NCI-H2227 (cell line): ENCODE measurements around the gene TAS2R20.
"Not testable (repeated sequence)": the region's sequence is repeated elsewhere in the genome, so short reads cannot be mapped to it uniquely, and the experiment has no call there.

Experiments
- DNase-seq: peaks from one replicate; lab custom pipeline; 2025; ENCODE audit not compliant: unreplicated experiment; lab: John Stamatoyannopoulos, UW

TAS2R20 gene, protein sequence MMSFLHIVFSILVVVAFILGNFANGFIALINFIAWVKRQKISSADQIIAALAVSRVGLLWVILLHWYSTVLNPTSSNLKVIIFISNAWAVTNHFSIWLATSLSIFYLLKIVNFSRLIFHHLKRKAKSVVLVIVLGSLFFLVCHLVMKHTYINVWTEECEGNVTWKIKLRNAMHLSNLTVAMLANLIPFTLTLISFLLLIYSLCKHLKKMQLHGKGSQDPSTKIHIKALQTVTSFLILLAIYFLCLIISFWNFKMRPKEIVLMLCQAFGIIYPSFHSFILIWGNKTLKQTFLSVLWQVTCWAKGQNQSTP

DNA sequence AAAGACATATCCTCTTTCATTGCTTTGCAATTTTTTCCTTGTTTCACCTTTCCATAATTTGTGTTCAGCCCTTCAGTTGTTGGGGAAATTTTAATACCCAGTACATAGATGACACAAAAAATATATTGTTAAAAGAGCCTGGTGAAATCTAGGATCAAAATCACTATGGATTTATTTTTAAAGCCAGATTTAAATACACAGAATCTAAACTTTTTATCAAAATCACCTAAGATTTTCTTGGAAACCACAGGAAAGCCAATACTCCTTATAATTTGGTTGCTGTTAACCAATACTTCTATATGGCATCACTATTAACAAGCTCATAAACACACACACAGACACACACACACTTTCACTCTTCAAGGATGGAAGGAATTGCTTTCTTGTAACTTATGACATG, at the start of gene TAS2R20:
Gene TAS2R20 (minus strand): TSS at position 101 of the 400 bp plus-strand sequence. CDS start 429 bp downstream, outside the sequence.
- no peak for DNase-seq

DNA sequence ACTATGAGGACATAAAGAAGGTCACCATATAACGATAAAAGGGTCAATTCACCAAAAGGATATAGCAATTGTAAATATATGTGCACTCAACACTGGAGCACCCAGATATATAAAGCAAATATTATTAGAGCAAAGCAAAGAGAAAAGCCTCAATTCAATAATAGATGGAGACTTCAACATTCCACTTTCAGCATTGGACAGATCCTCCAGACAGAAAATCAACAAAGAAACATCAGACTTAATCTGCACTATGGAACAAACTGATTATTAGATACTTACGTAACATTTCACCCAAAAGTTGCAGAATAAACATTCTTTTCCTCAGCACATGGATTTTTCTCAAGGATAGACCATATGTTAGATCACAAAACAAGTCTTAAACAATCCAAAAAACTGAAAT, 43.3 kb upstream of the TAS2R20 start:
- DNase-seq: not testable (repeated sequence)

- DNase-seq: no peak
Observed at GRCh38 chr12:11040162-11040561, 42.1 kb upstream of the TAS2R20 start.

DNA sequence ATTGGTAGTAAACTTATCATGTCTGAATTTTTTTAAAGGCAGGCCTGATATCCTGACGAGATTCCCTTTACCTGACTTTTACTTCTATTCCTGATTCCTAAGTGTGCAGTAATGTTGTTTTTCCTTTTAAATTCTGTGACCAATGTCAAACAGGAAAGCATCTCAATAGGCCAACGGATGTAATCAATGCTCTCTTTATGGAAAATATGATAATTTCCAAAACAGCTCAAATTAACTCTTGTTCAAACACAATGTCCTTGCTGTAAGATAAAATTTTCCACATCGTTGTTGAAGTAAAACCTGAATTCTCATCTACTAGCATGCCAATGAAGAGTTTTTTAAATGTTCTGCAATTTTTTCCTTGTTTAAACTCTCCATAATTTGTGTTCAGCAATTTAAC, 41.1 kb upstream of the TAS2R20 start:
- DNase-seq: no peak

DNA sequence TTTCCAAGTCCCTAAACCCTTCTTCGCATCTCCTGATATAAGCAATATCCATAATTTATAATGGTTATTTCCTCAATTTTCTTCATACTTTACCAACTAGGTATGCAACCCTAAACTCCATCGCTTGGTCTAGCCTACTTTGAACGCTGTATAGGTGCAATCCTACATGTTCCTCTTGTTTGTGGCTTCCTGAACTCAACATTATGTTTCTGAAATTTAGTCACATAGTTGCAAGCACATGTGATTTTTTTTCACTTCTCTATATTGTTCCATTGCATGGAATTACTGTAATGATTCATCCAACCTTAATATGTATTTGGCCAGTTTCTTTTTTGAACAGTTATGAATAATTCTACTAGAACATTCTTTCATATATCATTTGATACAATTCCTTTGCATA, 35.9 kb upstream of the TAS2R20 start:
- DNase-seq: not testable (repeated sequence)

- DNase-seq: no peak
Observed at GRCh38 chr12:11031307-11031706, 33.2 kb upstream of the TAS2R20 start, which contains the start of gene TAS2R31. TAS2R31 (minus strand) TSS chr12:11031407; CDS start chr12:11031335, 72 bp downstream.

DNA sequence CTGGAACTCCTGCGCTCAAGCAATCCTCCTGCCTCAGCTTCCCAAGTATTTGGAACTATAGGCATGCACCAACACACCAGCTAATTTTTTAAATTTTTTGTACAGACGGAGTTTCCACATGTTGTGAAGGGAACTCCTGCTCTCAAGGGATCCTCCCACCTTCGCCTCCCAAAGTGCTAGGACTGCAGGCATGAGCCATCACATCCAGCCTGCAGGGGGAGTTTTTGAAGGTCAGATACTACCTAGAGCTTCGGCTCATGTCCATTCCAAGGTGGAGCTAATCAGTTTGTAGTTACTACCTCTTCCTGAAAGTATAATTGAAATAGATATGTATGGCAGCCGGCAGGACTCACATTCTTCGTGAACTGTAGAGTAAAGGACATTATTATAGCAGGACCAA, 28.0 kb upstream of the TAS2R20 start:
- DNase-seq: no peak

DNA sequence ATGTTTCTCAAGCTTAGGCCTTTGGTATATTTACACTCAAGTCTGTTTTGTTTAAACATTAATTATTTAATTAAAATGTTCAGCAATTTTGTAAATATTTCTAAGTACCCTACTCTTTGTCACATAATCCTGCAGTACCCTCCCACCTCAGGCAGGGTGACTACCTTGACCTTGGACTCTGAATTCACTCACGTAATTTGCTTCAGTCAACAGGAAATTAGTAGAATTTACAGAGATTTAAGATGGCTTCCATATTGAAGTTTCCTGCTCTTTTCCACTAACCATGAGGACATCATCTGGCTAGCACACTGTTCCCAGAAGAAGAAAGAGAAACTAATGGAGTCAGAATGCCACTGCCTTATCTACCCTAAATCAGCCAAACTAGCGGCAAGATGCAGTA, 25.3 kb upstream of the TAS2R20 start:
- DNase-seq: no peak

DNA sequence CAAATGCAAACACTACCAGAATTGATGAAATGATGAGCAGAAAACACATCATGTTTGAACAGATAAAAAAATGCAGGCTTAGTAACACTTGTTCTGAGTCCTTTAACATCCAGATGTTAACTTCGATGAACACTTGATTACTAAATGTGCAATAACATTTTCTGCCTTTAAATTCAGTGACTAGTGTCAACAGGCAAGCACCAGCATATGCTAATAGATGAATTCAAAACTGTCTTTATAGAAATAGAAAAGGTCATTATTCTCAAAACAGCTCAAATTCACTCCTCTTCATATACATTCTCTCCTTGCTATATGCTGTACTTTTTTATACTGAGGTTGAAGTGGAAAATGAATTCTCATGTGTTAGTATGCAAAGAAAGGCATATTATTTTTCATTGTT, 24.4 kb upstream of the TAS2R20 start, which contains the start of gene TAS2R19:
Gene TAS2R19 (minus strand): TSS at position 101 of the 400 bp plus-strand sequence. CDS start 49 bp downstream, at position 52.
- DNase-seq: no peak

DNA sequence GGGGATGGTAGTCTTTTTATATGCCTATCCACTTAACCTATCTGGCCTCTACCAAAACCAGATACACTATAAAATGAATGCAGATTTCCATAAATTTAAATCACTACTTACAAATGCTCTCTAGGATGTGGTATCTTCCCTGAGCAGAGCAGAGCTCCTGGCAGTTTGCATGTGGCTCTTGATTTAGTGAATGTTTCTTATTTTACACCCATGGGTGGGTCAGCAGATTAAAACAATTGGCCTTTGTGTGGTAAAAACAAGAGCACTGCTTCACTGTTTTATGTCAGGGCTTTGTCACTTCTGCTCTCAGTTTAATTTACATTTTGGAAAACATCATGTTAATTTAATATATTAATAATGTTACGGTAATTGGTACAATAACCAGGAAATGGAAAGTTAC, 18.8 kb upstream of the TAS2R20 start:
- DNase-seq: no peak

GRCh38 chr12:11015775-11016430, 17.8 kb upstream of the TAS2R20 start:
- no peak for DNase-seq

GRCh38 chr12:11014234-11014633, 16.1 kb upstream of the TAS2R20 start:
- DNase-seq: no peak

- no peak for DNase-seq
Observed at GRCh38 chr12:11007608-11008007, 9.5 kb upstream of the TAS2R20 start.

GRCh38 chr12:10994307-10994706, 3.8 kb downstream of the TAS2R20 start:
- DNase-seq: no peak

DNA sequence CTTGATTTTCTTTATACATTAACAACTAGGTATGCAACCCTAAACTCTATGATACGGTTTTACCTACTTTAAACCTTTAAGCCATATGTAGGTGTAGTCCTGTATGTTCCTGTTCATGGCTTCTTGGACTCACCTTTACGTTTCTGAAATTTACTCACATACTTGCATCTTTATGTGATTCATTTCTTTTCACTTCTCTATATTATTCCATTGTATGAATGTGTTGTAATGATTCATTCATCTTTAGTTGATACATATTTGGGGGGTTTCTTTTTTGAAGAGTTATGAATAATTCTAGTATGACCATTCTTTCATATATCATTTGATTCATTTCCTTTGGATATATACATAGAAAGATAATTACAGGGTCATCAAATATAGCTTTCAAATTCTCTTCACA, 9.0 kb downstream of the TAS2R20 start:
- no peak for DNase-seq

DNA sequence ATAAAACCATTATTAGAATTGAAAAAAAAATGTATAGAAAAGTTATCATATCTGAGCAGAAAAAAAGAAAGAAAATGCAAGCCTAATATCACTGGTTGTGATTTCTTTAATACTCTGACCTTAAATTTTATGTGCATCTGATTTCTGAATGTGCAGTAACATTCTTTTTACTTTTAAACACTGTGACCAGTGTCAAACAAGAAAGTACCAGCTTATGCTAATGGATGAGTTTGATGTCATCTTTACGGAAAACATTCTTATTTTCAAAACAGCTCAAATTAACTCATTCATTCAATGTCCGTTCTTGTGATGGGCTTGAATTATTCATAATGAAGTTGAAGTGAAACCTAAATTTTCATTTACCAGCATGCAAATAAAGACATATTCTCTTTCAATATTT, 11.3 kb downstream of the TAS2R20 start, which contains the start of gene TAS2R50:
Gene TAS2R50 (minus strand): TSS at position 101 of the 400 bp plus-strand sequence. CDS start 52 bp downstream, at position 49.
- no peak for DNase-seq

GRCh38 chr12:10982244-10982643, 15.9 kb downstream of the TAS2R20 start:
- DNase-seq: no peak

GRCh38 chr12:10974965-10975364, 23.1 kb downstream of the TAS2R20 start:
- DNase-seq: no peak

GRCh38 chr12:10968765-10969456, 29.2 kb downstream of the TAS2R20 start:
- no peak for DNase-seq

DNA sequence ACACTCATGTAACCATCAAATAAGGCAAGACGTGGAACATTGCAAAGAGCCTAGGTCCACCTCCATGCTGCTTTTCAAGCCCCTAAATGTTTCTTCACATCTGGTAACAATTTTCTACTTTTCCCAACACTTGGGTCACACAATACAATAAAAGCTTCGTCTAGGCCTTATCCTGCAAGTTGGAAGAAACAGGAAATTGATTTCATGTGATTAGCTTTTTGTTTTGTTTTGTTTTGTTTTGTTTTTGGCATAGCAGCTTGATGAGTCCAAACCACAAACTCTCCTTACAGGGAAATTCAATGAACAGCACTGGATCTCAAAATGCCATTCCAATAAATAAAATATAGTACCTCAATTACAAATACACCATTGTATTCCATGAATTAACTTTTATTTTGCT, 30.7 kb downstream of the TAS2R20 start:
- DNase-seq: no peak

- no peak for DNase-seq
Observed at GRCh38 chr12:10966314-10966713, 31.8 kb downstream of the TAS2R20 start.

- DNase-seq: no peak
Observed at GRCh38 chr12:10965476-10965875, 32.6 kb downstream of the TAS2R20 start.
